HCEC 1CT (cell line): Measurements from ENCODE around the gene CHDH.
A peak's percentile ranks its signal among the peaks of the same experiment; 100 is the strongest.

Source experiments
- DNase-seq: peaks from one replicate; pipeline ENCODE4 v3.0.0-alpha.2; 2017

Gene CHDH

DNA sequence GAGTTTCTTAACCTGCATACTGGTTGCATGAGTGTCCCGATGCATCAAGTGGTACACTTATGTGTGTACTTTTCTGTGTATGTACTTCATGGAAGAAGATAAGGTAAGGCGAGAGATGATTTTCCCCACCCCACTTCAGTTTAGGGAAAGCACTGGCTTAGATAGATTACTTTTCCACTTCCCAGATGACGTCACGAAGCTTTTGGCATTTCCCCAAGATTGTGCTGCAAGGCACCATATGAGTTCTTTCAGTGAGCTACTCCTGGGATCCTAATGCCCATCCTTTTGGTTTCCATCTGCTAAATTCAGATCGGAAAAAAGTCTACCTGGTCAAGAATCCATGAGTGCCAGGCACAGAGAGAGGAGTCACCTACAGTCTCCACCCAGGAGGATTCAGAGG is 4.7 kb upstream of the CHDH start:
- DNase-seq = peak; percentile 20

DNA sequence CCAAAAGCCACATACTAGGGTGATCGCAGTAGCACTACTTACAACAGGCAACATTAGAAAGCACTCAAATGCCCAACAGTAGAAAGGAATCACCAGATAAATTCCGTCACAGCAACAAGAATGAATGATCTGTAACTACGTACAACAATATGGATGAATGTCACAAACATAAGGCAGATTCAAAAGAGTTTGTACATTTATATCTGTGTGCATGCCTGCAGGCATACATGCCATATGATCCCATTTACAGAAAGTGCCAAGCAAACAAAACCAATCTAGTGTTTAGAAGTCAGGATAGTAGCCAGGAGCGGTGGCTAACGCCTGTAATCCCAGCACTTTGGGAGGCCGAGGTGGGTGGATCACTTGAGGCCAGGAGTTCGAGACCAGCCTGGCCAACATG is 3.7 kb upstream of the CHDH start:
- no peak for DNase-seq

- DNase-seq = no peak
Measured at GRCh38 chr3:53846851-53847155, 584 bp upstream of the CHDH start.

GRCh38 chr3:53845881-53846133 is 412 bp downstream of the CHDH start:
- no peak for DNase-seq

- no peak for DNase-seq
Measured at GRCh38 chr3:53845103-53845880, 927 bp downstream of the CHDH start.

- DNase-seq = no peak
Measured at GRCh38 chr3:53844262-53845102, 1.7 kb downstream of the CHDH start.

DNA sequence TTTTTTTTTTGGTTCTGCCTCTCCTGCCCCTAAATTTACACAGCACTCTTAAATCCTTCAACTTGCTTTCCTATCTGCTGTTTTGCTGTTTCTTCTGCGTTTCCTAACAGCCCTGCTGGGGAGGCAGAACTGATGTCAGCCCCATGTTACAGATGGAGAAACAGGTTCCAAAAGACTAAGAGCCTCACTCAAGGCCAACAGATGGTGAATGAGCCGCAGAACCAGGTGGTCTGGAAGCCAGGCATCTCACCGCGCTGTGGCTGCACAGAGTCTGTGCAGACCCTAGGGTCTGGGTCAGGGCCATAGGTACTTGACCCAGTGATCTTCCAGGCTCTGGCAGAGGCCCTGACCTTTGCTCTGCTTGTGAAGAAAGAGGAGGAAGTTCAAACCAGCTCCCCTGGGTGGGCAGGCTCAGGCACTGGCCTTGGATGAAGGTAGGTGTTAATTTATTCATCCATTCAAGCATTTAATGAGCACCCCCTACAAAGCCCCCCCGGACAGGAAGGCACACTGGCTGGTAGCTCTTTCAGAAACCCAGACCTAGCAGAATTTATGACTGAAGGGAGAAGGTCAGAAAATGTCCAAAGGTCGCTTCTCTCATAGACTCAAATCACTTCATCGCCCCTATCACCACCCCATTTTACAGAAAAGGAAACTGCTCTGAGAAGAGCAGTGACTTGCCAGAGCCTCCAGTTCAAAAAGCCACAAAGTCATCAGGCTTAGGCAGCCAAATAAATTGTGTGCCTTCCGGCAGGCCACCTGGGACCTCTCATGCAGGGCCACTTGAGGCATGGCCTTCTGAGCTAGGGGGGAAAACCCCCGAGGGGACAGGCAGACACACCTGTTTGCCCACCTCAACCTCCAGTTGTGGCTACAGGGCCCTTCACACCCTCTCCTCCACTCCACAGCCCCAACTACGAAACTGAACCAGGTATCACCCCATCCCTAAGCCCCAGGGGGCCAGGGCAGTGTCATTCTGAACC is 2.7 kb downstream of the CHDH start:
- no peak for DNase-seq

GRCh38 chr3:53842436-53843194 is 3.6 kb downstream of the CHDH start:
- DNase-seq = peak; percentile 6

DNA sequence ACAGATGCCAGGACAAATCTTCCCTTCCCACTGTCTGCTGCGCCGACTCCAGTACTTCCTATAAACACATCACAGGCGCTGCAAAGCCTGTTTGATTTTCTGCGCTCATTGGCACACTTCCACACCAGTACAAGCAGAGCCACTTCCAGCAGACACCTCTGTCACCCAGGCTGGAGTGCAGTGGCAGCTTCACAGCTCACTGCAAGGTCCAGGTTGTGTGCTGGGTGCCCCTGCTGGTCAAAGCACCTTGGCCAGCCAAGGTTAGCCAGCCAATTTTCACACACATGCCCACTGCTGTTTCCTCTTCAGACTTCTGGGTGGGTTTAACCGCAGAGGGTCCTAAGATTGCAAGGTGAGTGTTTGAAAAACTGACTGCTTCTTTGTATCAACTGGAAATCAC is 4.9 kb downstream of the CHDH start:
- DNase-seq = no peak

DNA sequence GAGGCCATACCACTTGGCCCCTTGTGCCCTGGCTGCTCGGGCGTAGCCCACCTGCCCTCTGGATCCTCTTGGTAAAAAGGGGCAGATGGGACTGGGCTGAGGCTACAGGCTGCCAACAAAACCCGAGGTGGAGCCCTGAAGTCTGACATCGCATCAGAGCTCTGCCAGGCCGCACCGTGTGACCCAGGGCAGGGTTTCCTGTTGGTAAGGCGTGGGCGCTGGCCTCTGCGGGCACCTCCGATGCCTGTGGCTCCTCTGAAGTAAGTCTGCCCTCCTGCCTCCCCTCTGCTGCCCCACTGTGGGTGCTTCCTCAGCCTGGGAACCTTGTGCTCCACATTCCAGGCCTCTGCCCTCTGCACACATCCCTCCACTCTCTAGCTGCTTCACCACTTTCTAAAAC is 8.9 kb downstream of the CHDH start:
- DNase-seq = no peak

GRCh38 chr3:53836084-53836872 is 9.9 kb downstream of the CHDH start:
- no peak for DNase-seq

DNA sequence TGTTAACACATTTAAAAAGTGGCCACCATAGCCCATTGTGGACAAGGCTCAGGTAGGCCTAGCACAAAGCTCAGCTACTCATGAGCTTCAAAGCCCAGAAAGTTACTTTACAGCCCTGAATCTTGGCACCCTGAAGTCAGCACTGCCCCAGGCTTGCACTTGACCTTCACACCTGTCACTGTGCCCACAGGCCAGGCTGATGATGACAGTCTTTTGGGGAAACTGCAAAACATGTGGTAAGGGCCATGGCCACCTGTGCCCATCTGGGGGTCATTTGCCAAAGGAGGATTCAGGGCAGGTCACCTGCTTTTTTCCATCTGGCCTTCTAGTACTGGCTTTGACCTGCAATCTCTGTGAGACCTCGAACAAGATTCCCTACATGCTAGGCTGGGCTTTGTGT is 11.0 kb downstream of the CHDH start:
- no peak for DNase-seq

DNA sequence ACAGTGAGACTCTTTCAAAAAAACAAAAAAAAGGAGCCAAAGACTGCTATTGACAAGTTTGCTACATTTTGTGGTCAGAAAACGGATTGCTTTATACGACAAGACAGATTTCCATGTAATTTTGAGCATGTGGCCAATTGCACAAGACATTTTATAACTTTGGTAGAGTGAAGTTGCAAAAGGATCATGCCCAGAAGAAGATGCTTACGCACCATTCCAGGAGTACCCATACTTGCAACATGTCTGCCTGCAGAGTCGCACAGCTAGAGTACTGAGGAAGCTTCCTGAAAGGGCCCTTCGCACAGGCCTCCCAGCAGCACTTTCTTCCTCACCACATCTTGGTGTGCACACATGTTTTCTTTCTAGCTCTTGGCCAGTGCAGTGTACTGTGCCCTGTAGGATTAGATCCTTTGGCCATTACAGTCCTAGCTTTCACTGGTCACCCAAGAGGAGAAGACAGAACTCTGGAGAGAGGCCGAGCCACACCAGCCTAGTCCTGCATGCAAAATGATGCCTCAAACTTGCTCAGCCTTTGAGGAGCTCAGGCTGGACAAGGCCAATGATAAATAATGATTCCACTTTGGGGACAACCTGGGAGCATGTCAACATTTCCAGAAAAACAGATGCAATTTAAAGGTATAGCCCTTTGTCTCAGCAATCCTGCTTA is 11.7 kb downstream of the CHDH start:
- no peak for DNase-seq

DNA sequence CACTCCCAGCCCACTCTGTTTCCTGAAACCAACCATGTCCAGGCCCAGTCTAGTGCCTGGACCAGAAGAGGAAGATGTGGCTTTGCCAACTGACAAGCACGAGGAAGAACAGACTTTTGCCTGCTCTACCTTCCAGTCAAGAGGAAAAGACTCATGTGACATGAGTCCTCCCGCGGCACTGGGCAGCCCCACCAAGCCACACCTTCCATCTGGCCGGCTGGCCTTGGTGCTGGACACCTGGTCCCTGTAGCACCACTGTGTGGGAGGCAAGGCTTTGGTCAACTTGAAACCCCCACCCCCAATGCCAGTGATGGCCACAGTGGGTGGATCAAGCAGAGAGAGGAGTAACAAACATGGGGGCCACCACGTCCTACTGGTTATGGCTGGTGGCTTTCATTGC is 12.5 kb downstream of the CHDH start:
- DNase-seq = no peak

DNA sequence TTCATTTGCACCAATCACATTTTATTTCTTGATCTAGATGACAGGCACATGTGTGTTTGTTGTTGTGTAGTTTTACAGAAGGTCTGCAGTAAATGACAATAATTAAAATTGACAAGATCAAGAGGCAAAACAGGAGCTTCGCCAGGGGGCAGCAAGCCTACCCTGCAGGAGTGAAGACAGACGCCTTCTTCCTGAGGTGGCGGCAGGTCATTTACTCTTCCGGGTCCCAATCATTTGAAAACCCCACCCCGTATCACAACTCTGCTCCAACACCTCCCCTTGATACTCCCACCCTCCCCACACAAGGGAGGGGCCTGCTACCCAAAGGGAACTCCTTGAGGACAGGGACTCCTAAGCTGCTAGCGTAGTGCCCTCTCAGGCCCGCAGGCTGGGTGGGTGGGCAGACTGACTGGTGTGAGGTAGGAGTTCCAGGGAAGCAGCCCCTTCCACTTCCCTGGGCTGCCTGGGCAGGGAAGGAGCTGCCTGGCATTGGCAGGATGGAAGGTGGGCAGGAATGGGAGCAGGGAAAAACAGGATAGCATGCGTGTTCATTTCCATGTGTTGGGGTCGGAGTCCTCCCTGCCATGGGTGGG is 13.1 kb downstream of the CHDH start:
- no peak for DNase-seq

DNA sequence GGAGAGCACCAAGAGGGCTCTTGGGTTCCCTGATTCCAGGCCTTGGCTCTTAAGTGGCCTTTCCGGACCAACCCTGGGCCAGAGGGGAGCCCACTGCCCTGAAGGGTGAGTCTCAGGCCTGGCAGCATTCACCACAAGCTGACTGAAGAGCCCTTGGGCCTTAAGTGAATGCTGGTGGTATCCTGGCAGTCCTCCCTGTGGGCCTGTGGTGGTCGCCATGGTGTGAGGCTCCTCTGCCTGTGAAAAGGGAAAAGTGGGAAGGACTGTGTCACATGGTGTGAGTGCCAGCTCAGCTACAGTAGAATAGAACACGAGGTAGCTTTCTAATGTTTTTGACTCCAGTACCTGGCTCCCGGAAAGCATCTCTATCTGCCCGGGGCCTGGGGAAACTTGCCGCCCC is 15.3 kb downstream of the CHDH start:
- DNase-seq = no peak

DNA sequence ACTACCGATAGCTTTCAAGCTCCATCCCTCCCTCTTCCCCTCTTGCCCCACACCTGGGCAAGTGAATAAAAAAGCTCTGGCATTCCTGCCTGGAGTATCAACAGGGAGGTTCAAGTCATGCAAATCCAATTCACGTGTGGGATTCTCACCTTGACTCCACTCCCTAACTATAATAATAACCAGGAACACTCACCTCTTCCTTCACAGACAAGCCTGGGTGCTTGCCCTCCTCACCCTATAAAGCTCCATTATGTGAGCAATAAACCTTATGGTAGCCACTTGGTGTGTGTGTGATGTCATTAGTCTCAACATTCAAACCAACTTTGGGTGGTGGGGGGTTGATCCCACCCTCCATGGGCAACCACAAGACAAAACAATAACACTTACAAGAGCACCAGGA is 16.6 kb downstream of the CHDH start:
- DNase-seq = no peak

- no peak for DNase-seq
Measured at GRCh38 chr3:53828581-53828980, 17.6 kb downstream of the CHDH start.

DNA sequence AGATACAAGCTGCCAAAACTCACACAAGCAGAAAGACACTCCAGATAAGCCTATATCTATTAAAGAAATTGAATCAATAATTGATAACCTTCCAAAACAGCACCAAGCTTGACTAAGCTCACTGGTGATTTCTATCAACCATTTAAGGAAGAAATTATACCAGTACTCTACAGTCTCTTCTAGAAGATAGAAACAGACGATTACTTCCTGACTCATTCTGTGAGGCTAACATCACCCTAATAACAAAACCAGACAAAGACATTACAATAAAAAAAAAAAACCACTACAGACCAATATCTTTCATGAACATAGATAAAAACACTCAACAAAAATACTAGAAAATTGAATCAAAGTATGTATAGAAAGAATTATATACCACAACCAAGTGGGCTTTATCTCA is 20.2 kb downstream of the CHDH start:
- no peak for DNase-seq

GRCh38 chr3:53824795-53825194 is 21.4 kb downstream of the CHDH start:
- DNase-seq = no peak
